ENCODE measurements around the gene PLSCR4. TPM values are rescaled to one million over a fixed set of nuclear protein-coding genes. Genes with fewer than 3 reads are reported as not detected.

The PLSCR4 gene
- total RNA-seq, 1 donor from 2014 or later, result 1.1 TPM

DNA sequence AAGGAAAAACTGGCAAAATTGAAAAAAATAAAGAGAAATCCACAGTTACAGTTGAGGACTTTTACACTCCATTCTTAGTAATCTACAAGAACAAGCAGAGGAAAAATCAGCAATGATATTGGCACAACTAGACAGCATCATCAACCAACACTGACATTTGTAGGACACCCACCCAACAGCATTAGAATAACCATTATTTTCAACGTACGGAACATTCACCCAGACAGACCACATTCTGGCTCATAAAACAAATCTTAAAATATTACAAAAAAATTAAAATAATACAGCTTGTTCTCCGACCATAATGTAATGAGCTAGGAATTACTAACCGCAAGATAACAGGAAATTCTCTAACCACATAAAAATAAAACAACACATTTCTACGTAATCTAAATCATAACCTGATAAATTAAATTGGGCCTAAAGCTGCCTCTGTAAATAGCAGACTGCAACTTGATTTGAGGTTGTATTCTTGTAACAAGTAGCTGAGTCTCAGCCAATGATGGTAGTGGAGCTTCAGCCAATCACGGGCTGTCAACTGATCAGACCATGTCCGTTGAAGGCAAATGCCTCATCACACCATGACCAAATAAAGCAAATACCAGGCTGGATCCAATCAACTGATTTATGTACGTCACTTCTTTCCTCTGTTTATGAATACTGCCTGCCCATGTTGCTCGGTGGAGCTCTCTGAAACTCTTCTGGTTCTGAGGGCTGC lies 9.2 kb downstream of the PLSCR4 start:
- Histone ChIP-seq H2AFZ (ENCODE audit: low read depth, low read length) (no peak overlapping the region), H3K9ac (ENCODE audit: low read length) (no peak overlapping the region), H3K4me2 (ENCODE audit: low read length) (no peak overlapping the region), H3K36me3 (ENCODE audit: insufficient read depth, low read length) (no peaks in the 10 kb centered on the region), H3K4me1 (ENCODE audit: insufficient read depth, low read length) (no peaks in the 10 kb centered on the region), H3K4me3 (ENCODE audit: insufficient read depth, low read depth, low read length) (no peak overlapping the region), H3K9me3 (ENCODE audit: insufficient read depth, low read depth, low read length) (no peaks in the 10 kb centered on the region), H3K79me2 (ENCODE audit: insufficient read depth, low read length) (no peaks in the 10 kb centered on the region), H4K20me1 (ENCODE audit: insufficient read depth, low read length) (no peaks in the 10 kb centered on the region), H3K27ac (ENCODE audit: low read depth, low read length) (no peak overlapping the region), H3K27me3 (ENCODE audit: insufficient read depth, low read length) (no peaks in the 10 kb centered on the region)
- no peak for FAIRE-seq
- DNase-seq (ENCODE audit: low read depth), result peak; percentile 56
- Mint-ChIP-seq H3K9me3 (ENCODE audit: unreplicated experiment) (peaks cover 12% of the 10 kb centered on the region), H3K36me3 (ENCODE audit: low read depth, unreplicated experiment) (no peaks in the 10 kb centered on the region), H3K4me3 (ENCODE audit: unreplicated experiment) (no peak overlapping the region), H3K27ac (ENCODE audit: unreplicated experiment) (no peak overlapping the region), H3K4me1 (ENCODE audit: low read depth, unreplicated experiment) (no peaks in the 10 kb centered on the region), H3K27me3 (ENCODE audit: low read depth, unreplicated experiment) (no peaks in the 10 kb centered on the region)
- TF ChIP-seq, protein P1, sequence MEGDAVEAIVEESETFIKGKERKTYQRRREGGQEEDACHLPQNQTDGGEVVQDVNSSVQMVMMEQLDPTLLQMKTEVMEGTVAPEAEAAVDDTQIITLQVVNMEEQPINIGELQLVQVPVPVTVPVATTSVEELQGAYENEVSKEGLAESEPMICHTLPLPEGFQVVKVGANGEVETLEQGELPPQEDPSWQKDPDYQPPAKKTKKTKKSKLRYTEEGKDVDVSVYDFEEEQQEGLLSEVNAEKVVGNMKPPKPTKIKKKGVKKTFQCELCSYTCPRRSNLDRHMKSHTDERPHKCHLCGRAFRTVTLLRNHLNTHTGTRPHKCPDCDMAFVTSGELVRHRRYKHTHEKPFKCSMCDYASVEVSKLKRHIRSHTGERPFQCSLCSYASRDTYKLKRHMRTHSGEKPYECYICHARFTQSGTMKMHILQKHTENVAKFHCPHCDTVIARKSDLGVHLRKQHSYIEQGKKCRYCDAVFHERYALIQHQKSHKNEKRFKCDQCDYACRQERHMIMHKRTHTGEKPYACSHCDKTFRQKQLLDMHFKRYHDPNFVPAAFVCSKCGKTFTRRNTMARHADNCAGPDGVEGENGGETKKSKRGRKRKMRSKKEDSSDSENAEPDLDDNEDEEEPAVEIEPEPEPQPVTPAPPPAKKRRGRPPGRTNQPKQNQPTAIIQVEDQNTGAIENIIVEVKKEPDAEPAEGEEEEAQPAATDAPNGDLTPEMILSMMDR (IDR thresholded peaks at IDR 0.05; ENCODE audit: insufficient read depth, low read depth, low read length), result no peak
- no peak for TF ChIP-seq EZH2 (IDR thresholded peaks at IDR 0.05; ENCODE audit: insufficient read depth, low read length)

DNA sequence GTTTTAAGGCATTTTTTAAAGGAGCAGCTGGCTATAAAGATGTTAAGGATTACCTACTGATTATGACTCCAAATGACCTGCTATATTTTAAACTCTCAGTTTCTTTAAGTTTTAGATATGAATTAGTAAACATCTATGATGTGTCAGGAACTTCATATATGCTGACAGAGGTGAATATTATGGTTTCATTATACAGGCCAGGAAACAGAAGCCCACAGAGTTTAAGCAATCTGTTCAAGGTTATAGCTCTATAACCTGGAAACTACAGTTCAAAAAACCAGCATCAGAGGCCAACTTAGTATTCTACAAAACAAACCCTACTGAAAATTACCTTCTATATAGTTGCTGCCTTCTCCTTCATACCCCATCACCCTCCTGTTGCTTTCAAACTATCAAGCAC lies 17.4 kb downstream of the PLSCR4 start:
- H3K79me2 ChIP-seq (ENCODE audit: insufficient read depth, low read length), result no peaks in the 10 kb centered on the region
- H3K4me1 ChIP-seq (ENCODE audit: insufficient read depth, low read length), result no peaks in the 10 kb centered on the region
- H3K27ac ChIP-seq (ENCODE audit: low read depth, low read length), result no peak overlapping the region
- no peaks in the 10 kb centered on the region for H4K20me1 ChIP-seq (ENCODE audit: insufficient read depth, low read length)
- H3K27me3 ChIP-seq (ENCODE audit: insufficient read depth, low read length), result no peaks in the 10 kb centered on the region
- Mint-ChIP-seq H3K27ac (ENCODE audit: unreplicated experiment) (no peak overlapping the region), H3K4me1 (ENCODE audit: low read depth, unreplicated experiment) (no peaks in the 10 kb centered on the region), H3K27me3 (ENCODE audit: low read depth, unreplicated experiment) (no peaks in the 10 kb centered on the region), H3K36me3 (ENCODE audit: low read depth, unreplicated experiment) (no peaks in the 10 kb centered on the region), H3K9me3 (ENCODE audit: unreplicated experiment) (peaks cover 19% of the 10 kb centered on the region), H3K4me3 (ENCODE audit: unreplicated experiment) (no peak overlapping the region)
- H3K36me3 ChIP-seq (ENCODE audit: insufficient read depth, low read length), result no peaks in the 10 kb centered on the region
- DNase-seq (ENCODE audit: low read depth) (no peak), FAIRE-seq (no peak)
- H3K9ac ChIP-seq (ENCODE audit: low read length), result no peak overlapping the region
- TF ChIP-seq, protein P1 (IDR thresholded peaks at IDR 0.05; ENCODE audit: insufficient read depth, low read depth, low read length), result no peak
- no peak overlapping the region for H3K4me2 ChIP-seq (ENCODE audit: low read length)
- H2AFZ ChIP-seq (ENCODE audit: low read depth, low read length), result no peak overlapping the region
- H3K4me3 ChIP-seq (ENCODE audit: insufficient read depth, low read depth, low read length), result no peak overlapping the region
- H3K9me3 ChIP-seq (ENCODE audit: insufficient read depth, low read depth, low read length), result peaks cover 3% of the 10 kb centered on the region

DNA sequence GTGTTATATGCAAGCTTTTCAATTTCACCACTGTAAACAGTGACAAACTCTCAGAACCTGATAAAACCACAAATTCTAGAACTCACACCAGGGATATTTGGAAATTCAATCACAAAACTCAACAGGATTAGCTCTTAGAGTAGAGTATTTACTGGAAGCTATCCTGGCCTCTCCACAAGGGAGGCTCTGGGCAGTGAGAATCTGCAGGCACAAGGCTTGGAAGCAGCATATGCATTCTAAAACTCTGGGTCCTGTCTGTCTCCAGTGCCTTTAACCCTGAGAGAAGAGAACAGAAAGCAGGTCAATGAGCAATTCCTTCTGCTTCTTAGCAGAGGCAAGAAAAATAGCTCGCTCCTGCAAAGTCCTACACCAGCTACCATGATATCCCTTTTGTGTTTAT lies 23.4 kb downstream of the PLSCR4 start:
- TF ChIP-seq, protein P1 (IDR thresholded peaks at IDR 0.05; ENCODE audit: insufficient read depth, low read depth, low read length), result no peak
- TF ChIP-seq EZH2 (IDR thresholded peaks at IDR 0.05; ENCODE audit: insufficient read depth, low read length), result no peak
- FAIRE-seq (no peak), DNase-seq (ENCODE audit: low read depth) (no peak)
- Histone ChIP-seq H3K9me3 (ENCODE audit: insufficient read depth, low read depth, low read length) (no peaks in the 10 kb centered on the region), H3K36me3 (ENCODE audit: insufficient read depth, low read length) (no peaks in the 10 kb centered on the region), H3K79me2 (ENCODE audit: insufficient read depth, low read length) (no peaks in the 10 kb centered on the region), H3K27me3 (ENCODE audit: insufficient read depth, low read length) (no peaks in the 10 kb centered on the region), H4K20me1 (ENCODE audit: insufficient read depth, low read length) (no peaks in the 10 kb centered on the region), H3K4me1 (ENCODE audit: insufficient read depth, low read length) (peaks cover 5% of the 10 kb centered on the region), H3K27ac (ENCODE audit: low read depth, low read length) (no peak overlapping the region), H2AFZ (ENCODE audit: low read depth, low read length) (no peak overlapping the region), H3K9ac (ENCODE audit: low read length) (no peak overlapping the region), H3K4me3 (ENCODE audit: insufficient read depth, low read depth, low read length) (no peak overlapping the region), H3K4me2 (ENCODE audit: low read length) (no peak overlapping the region)
- no peaks in the 10 kb centered on the region for H3K9me3 Mint-ChIP-seq (ENCODE audit: unreplicated experiment)
- no peak overlapping the region for H3K4me3 Mint-ChIP-seq (ENCODE audit: unreplicated experiment)
- no peaks in the 10 kb centered on the region for H3K36me3 Mint-ChIP-seq (ENCODE audit: low read depth, unreplicated experiment)
- H3K27me3 Mint-ChIP-seq (ENCODE audit: low read depth, unreplicated experiment), result no peaks in the 10 kb centered on the region
- H3K4me1 Mint-ChIP-seq (ENCODE audit: low read depth, unreplicated experiment), result peaks cover 3% of the 10 kb centered on the region
- no peak overlapping the region for H3K27ac Mint-ChIP-seq (ENCODE audit: unreplicated experiment)

All from astrocyte (in vitro differentiated cells and primary cell).